ENCODE data around the gene SMCO4.

SMCO4 gene

DNA sequence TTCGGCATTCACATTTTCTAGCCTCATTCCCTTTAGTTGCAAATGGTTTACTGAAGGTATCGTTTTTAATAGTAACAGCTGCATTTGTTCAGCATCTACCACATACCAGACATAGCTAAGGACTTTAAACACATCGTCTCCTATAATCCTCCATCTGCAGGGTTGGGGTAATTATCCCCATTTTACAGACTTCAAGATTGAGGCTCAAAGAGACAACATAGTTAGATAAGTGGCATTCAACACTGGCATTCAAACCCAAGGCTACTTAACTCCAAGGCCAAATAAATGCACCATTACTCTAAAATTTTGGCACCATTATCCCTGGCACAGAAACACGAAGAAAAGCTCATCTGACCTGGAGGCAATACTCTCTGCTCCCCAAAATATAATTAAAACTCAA is 28.5 kb downstream of the SMCO4 start:
- no peak for DNase-seq
- TF ChIP-seq POLR2A (IDR thresholded peaks at IDR 0.05; ENCODE audit: low read length): no peak
- TF ChIP-seq GATA1 (IDR thresholded peaks at IDR 0.05; ENCODE audit: low read depth, low read length): no peak

DNA sequence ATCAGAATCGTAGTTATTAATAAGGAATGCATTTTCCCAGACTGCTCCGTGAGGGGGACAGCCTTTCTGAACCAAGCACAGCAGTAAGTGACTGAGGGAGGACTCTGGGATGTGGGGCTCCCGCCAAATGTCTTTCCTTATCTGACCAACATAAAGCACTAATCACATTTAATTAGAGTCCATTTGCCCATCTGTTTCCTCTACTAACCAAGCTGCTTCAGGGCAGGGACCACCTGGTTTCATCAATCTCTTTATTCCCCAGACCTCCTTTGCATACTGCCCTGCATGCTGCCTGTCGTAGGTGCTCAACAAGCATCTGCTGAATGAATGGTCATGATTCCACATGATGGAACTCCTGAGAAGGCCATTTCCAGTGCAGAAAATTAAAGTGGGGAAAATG is 29.4 kb downstream of the SMCO4 start:
- DNase-seq: no peak
- TF ChIP-seq GATA1 (IDR thresholded peaks at IDR 0.05; ENCODE audit: low read depth, low read length) (no peak), POLR2A (IDR thresholded peaks at IDR 0.05; ENCODE audit: low read length) (no peak)

DNA sequence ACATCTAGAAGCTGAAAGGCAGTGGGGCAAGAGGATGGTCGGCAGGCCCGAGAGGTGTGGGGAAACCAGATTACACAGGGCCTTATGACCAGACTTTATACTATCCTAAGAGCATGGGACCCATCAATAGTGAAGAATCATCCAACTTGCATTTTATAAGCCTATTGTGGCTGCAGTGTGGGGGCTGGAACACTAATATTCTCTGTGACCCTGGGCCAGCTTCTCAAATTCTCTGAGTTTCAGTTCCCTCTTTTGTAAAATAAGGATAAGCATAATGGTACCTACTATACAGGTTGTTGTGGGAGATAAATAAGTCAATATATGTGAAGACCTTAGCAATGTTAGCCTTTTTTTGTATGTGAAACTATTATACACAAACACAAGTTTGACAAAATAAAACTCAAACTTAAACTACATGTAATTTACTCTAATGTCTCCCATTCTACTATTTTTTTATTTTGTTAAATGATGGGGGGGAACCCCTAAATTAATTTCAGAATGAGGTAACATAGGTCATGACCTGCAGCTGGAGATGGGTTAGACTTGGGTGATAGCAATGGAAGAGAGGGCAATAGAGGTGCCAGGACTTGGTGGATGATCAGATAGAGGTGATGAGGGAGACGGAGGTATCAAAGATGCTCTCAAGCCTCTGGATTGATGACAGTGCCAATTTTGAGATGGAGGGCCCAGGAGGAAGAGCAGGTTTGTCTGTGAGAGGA is 30.1 kb downstream of the SMCO4 start:
- TF ChIP-seq GATA1 (IDR thresholded peaks at IDR 0.05; ENCODE audit: low read depth, low read length): no peak
- TF ChIP-seq POLR2A (IDR thresholded peaks at IDR 0.05; ENCODE audit: low read length): no peak
- DNase-seq: no peak

DNA sequence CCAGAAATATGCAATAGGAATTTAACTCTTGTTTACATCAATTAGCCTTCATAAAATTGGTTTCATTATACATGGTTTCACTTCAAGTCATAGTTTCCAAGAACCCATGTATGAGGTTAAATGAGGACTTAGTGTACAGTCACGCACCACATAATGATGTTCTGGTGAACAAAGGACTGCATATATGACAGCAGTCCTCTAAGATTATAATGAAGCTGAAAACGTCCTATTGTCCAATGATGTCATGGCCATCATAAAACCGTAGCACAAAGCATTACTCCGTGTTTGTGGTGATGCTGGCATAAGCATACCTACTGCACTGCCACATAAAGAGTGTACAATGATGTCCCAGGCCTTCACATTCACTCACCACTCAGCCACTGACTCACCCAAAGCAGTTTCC is 31.1 kb downstream of the SMCO4 start:
- DNase-seq: no peak
- no peak for TF ChIP-seq POLR2A (IDR thresholded peaks at IDR 0.05; ENCODE audit: low read length)

DNA sequence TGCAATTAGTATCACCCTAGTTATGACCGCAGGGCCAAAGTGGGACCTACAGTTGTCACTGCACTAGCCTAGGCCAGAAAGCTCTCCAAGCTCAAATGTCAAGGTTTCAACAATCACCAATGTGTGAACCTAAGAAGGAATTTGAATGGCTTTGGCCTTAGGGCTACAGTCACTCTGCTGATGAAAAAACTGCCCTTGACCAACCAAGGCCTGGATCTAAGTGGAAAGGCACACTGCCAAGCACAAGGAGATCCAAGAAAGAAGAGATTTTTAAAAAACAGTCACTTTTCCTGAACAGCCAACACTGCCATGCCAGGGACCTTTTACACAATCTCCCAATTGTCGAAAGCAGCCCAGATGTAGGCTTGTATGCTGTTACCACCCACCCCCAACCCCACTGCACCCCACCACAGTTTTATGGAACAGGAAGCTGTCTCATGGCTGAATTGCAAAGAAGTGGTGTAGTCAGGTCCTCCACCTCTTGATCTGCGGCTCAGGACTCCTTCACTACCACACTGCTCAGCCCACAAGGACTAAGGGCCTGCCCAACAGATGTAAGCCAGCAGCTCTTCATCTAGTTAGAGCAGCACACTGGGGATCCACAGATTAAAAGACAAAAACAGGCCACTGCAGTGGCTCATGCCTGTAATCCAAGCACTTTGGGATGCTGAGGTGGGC is 32.9 kb downstream of the SMCO4 start:
- TF ChIP-seq POLR2A (IDR thresholded peaks at IDR 0.05; ENCODE audit: low read length) (no peak), GATA1 (IDR thresholded peaks at IDR 0.05; ENCODE audit: low read depth, low read length) (no peak)
- no peak for DNase-seq

DNA sequence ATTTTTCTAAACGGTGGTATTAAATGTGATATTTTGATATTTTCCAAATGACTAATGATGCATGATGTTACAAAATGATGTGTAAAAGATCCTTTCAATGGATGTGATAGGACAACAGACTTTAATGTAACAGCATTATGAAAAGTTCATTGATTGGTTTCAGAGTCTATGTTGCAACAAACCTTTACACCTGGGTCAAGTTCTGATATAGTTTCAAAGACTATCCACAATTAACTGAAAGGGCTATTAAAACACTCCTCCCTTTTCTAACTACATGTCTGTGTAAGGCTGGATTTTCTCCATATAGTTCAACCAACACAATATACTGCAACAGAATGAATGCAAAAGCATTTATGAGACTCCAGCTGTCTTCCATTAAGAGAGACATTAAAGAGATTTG is 35.7 kb downstream of the SMCO4 start:
- TF ChIP-seq GATA1 (IDR thresholded peaks at IDR 0.05; ENCODE audit: low read depth, low read length): no peak
- no peak for TF ChIP-seq POLR2A (IDR thresholded peaks at IDR 0.05; ENCODE audit: low read length)

DNA sequence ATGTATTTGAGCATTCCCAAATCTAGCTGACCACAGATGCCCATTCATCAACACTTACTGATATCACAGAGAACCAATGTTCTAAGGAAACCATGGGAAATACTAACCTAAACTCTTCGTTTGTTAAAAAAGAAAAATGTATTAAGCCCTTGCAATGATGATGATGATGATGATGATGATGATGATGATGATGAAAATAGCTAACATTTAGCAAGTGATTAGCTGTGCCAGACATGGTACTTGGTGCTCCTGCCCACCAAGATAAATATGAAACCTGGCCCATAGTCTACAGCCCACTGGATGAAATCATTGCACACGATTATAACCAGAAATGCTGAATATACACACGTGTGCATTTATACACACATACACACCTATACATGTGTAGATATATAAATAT is 37.5 kb downstream of the SMCO4 start:
- TF ChIP-seq GATA1 (IDR thresholded peaks at IDR 0.05; ENCODE audit: low read depth, low read length) (no peak), POLR2A (IDR thresholded peaks at IDR 0.05; ENCODE audit: low read length) (no peak)

More for the DNA sequence above, 35.7 kb downstream of the SMCO4 start:
- DNase-seq: no peak

DNA sequence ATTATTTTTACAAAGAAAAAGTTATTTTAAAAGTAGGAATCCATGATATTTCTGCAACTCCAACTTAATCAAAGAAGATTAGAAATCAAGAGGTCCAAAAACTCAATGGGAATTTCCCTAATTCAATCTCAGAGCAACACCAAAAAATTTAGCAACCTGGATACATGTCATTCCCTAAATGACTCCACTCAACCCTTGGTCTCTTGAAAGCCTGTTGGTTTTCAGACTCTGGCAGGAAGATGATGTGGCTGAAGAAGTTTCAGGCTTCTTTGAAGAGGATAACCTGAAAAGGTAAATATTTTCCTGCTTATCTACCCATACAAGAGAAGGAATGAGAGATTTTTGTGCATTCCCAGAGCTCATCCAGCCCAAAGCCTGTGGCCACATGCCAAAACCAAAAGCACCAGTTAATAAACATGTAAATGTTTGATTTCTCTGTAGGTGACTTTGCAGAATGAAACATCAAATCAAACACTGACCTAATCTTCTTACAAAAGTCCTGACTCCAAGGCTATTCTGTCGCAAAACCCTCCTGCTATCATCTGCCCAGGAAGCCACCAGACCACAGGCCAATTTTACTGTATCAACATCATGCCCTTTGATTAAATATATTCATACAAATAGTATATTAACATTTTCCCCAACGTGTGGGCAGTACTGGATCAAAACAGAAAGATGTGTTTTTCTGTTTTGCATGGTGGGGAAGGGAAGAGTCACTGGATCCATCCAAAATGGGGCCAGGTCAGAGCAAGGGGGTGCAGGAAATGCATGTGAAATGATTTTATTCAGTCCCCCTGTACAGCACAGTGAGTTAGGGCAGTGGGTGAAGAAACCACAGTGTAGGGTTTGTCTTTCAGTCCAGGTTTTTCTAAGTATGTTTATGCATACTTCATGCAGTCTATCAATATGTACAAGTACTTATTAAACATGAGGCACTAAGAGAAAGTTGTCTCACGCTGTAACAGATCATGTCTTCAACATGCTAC is 38.8 kb downstream of the SMCO4 start:
- no peak for DNase-seq
- TF ChIP-seq GATA1 (IDR thresholded peaks at IDR 0.05; ENCODE audit: low read depth, low read length): no peak
- TF ChIP-seq POLR2A (IDR thresholded peaks at IDR 0.05; ENCODE audit: low read length): no peak

More for the DNA sequence above, 37.5 kb downstream of the SMCO4 start:
- no peak for DNase-seq

DNA sequence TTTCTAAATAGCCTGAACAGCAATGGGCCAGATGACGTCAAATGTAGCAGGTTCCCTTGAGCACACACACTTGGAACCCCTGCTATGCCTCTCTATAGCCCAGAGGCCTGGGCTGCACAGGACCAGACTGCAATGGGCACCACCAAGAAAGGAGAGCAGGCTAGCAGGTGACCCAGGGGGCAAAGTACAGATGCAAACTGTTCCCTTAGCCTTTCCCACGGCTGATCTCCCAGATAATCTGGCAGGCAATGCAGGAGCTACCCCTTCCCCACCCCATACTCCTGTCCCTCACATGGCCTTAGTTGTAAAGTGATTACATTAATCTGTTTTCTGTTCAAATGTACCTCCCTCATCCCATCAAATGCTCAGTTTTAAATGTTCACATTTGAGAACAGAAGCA is 41.3 kb downstream of the SMCO4 start:
- no peak for DNase-seq
- TF ChIP-seq POLR2A (IDR thresholded peaks at IDR 0.05; ENCODE audit: low read length): no peak
- no peak for TF ChIP-seq GATA1 (IDR thresholded peaks at IDR 0.05; ENCODE audit: low read depth, low read length)

DNA sequence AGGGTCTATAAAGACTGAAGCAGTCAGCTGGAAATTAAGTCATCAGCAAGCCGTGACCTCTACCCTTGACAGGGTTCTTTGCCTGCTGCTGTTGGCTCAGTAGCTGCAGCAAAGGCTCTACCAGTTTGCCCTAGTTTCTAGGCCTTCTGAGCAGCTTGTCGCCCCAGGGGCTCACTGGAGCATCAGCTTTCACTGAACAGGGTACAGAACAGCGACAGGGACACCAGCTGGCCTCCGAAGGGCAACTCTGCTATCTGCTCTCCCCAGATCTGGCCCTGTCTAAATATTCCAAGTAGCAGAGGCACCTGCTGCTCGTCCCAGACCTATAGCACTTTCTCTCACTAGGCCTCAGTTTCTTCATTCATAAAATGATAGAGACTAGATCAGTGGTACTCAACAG is 42.4 kb downstream of the SMCO4 start:
- DNase-seq: no peak

DNA sequence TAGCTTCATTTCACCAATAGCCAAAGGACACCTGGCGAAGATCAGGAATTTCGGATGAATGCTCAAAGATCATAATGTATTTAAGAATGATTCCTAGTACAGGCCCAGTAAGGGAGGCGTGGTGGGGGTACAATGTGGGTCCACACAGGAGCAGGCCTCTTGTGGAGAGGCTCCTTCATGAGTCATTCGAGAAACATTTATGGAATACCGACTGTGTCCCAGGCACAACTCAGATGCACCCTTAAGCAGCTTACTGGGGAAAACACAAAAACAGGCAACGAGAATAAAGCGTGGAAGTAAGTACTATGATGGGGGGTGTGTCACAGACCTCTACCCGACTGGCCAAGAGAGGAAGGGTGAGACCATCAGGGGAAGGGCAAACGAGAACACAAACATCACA is 44.5 kb downstream of the SMCO4 start:
- DNase-seq: no peak
- TF ChIP-seq GATA1 (IDR thresholded peaks at IDR 0.05; ENCODE audit: low read depth, low read length) (no peak), POLR2A (IDR thresholded peaks at IDR 0.05; ENCODE audit: low read length) (no peak)

More for the DNA sequence above, 42.4 kb downstream of the SMCO4 start:
- TF ChIP-seq GATA1 (IDR thresholded peaks at IDR 0.05; ENCODE audit: low read depth, low read length): no peak
- TF ChIP-seq POLR2A (IDR thresholded peaks at IDR 0.05; ENCODE audit: low read length): no peak

DNA sequence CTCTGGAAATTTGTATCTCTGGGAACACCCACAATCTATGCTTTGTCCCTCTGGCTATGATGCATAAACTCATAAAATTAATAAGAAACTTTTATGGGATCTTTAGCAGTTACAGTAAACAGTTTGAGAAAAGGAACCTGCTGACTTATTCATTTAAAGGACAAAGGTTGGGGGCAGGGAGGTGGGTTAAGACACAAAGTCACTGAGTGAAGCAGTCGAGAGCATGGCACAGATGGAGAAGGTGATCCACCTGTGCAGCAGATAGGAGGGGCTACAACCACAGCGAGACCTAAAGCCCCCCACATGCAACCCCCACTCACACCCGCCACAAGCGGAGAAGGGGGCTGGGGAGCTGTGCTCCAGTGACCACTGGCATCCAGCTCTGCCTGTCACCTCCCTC is 45.0 kb downstream of the SMCO4 start:
- TF ChIP-seq POLR2A (IDR thresholded peaks at IDR 0.05; ENCODE audit: low read length) (no peak), GATA1 (IDR thresholded peaks at IDR 0.05; ENCODE audit: low read depth, low read length) (no peak)
- DNase-seq: no peak

DNA sequence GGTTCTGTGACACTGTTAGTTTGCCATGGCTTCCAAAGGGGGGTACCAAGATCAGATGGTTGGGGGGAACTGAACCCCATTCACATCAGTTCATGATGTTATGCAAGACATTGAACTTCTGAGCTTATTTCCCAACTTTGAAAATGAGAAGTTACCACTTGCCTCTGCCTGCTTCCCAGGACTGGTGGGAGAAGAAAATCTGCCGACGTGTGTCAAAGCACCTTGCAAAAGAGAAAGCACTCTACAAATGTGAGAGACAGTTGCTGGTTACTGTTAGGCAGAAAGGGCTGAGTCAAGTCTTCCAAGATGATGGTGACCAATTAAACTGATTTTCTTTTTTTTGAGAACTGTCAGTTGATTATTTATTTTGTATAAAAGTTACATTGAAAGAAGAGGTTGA is 45.6 kb downstream of the SMCO4 start:
- TF ChIP-seq GATA1 (IDR thresholded peaks at IDR 0.05; ENCODE audit: low read depth, low read length) (no peak), POLR2A (IDR thresholded peaks at IDR 0.05; ENCODE audit: low read length) (no peak)
- no peak for DNase-seq

DNA sequence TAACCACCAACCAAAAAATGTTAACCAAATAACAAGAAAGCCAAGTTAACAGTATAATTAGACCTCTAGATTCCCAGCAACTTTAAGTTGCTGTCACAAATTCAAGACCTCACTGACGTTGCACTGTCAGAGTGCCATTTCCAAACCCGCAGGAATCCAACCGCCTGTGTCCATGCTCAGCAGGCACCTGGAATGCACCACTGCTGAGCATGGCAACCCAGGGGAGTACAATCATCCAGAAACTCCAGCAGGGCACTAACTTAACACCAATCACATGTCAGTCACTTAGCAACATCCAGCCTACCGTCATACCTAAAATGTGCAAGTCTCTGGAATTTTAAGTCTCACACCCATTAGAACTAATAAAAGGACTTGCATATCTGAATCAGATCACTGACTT is 48.8 kb downstream of the SMCO4 start:
- no peak for TF ChIP-seq GATA1 (IDR thresholded peaks at IDR 0.05; ENCODE audit: low read depth, low read length)
- TF ChIP-seq POLR2A (IDR thresholded peaks at IDR 0.05; ENCODE audit: low read length): no peak
- no peak for DNase-seq

Measured in erythroblast (primary cell).